Measurements from ENCODE around the gene FAM20A. TPM values are rescaled to one million over a fixed set of nuclear protein-coding genes. Genes with fewer than 3 reads are reported as not detected.

FAM20A gene
- polyA plus RNA-seq, 3 donors, result 0.91 to 1.6 TPM; not detected in 1

- Histone ChIP-seq H4K20me1 (ENCODE audit: insufficient read depth, low read length) (no peaks in the 10 kb centered on the region), H3K79me2 (ENCODE audit: insufficient read depth, low read length) (peaks cover 18% of the 10 kb centered on the region), H3K36me3 (replicated peaks in 1 of 2; ENCODE audit: control insufficient read depth in 1 of 2, insufficient read depth in 2 of 2, low read length in 2 of 2) (no peaks in the 10 kb centered on the region), H3K4me1 (ENCODE audit: control insufficient read depth in 1 of 2, insufficient read depth in 2 of 2, low read length in 2 of 2) (peaks cover 49 to 61% of the 10 kb centered on the region in 2 donors), H3K4me2 (replicated peaks; ENCODE audit: extremely low read depth, low read length, poor library complexity, severe bottlenecking) (no peak overlapping the region), H3K9ac (ENCODE audit: insufficient read depth, low read length, poor library complexity, severe bottlenecking) (no peak overlapping the region), H2AFZ (ENCODE audit: insufficient read depth, low read depth, low read length, poor library complexity, severe bottlenecking) (no peak overlapping the region), H3K27me3 (ENCODE audit: control insufficient read depth in 2 of 2, insufficient read depth in 2 of 2, low read length in 2 of 2) (no peaks in the 10 kb centered on the region), H3K4me3 (replicated peaks in 1 of 3; ENCODE audit: low read depth in 2 of 3, low read length in 3 of 3) (no peak overlapping the region), H3K27ac (ENCODE audit: low read depth in 1 of 2, low read length in 2 of 2) (peak overlapping the region in 1 of 2 donors; percentile 83), H3K9me3 (replicated peaks in 1 of 2; ENCODE audit: control insufficient read depth in 1 of 2, insufficient read depth in 1 of 2, low read length in 2 of 2) (no peaks in the 10 kb centered on the region)
- no CpG with 5 or more reads among the region's 3 CpGs for WGBS (ENCODE audit: insufficient coverage)
- H3K36me3 Mint-ChIP-seq, result peaks cover 0 to 1% of the 10 kb centered on the region in 2 donors
- peaks cover 0 to 3% (median 0%) of the 10 kb centered on the region in 7 donors for H3K9me3 Mint-ChIP-seq
- H3K4me1 Mint-ChIP-seq, result peaks cover 56% of the 10 kb centered on the region
- TF ChIP-seq CTCF (IDR thresholded peaks at IDR 0.05), result no peak
- H3K27ac Mint-ChIP-seq, result peak overlapping the region in 2 of 7 donors; percentile 50 to 79
- DNase-seq, result no peak
- H3K4me3 Mint-ChIP-seq, result no peak overlapping the region
- intact Hi-C loops (cut with micrococcal nuclease), result no loop called here
- no peaks in the 10 kb centered on the region for H3K27me3 Mint-ChIP-seq (ENCODE audit: low read depth in 3 of 3)
Measured at GRCh38 chr17:68507576-68507975, 93.6 kb downstream of the FAM20A start.

GRCh38 chr17:68505951-68506350 is 95.2 kb downstream of the FAM20A start:
- intact Hi-C loops (cut with micrococcal nuclease), result no loop called here
- peaks cover 47 to 56% of the 10 kb centered on the region in 2 donors for H3K4me1 ChIP-seq (ENCODE audit: control insufficient read depth in 1 of 2, insufficient read depth in 2 of 2, low read length in 2 of 2)
- Mint-ChIP-seq H3K27me3 (ENCODE audit: low read depth in 3 of 3) (no peaks in the 10 kb centered on the region), H3K36me3 (no peaks in the 10 kb centered on the region), H3K4me1 (peaks cover 55% of the 10 kb centered on the region), H3K4me3 (no peak overlapping the region), H3K27ac (peak overlapping the region in 3 of 7 donors; percentile 4 to 37 (median 23)), H3K9me3 (peaks cover 0 to 3% (median 0%) of the 10 kb centered on the region in 7 donors)
- H3K79me2 ChIP-seq (ENCODE audit: insufficient read depth, low read length), result peaks cover 3% of the 10 kb centered on the region
- peak overlapping the region in 1 of 2 donors; percentile 2 for H3K27ac ChIP-seq (ENCODE audit: low read depth in 1 of 2, low read length in 2 of 2)
- 54% methylated on average over 1 of the region's 1 CpG for WGBS (ENCODE audit: insufficient coverage)
- no peaks in the 10 kb centered on the region for H4K20me1 ChIP-seq (ENCODE audit: insufficient read depth, low read length)
- no peak overlapping the region for H3K4me3 ChIP-seq (replicated peaks in 1 of 3; ENCODE audit: low read depth in 2 of 3, low read length in 3 of 3)
- no peak overlapping the region for H3K4me2 ChIP-seq (replicated peaks; ENCODE audit: extremely low read depth, low read length, poor library complexity, severe bottlenecking)
- H3K9me3 ChIP-seq (replicated peaks in 1 of 2; ENCODE audit: control insufficient read depth in 1 of 2, insufficient read depth in 1 of 2, low read length in 2 of 2), result no peaks in the 10 kb centered on the region
- H2AFZ ChIP-seq (ENCODE audit: insufficient read depth, low read depth, low read length, poor library complexity, severe bottlenecking), result no peak overlapping the region
- no peaks in the 10 kb centered on the region for H3K27me3 ChIP-seq (ENCODE audit: control insufficient read depth in 2 of 2, insufficient read depth in 2 of 2, low read length in 2 of 2)
- DNase-seq, result peak in 1 of 3 donors; percentile 26
- TF ChIP-seq CTCF (IDR thresholded peaks at IDR 0.05), result no peak
- no peaks in the 10 kb centered on the region for H3K36me3 ChIP-seq (replicated peaks in 1 of 2; ENCODE audit: control insufficient read depth in 1 of 2, insufficient read depth in 2 of 2, low read length in 2 of 2)
- no peak overlapping the region for H3K9ac ChIP-seq (ENCODE audit: insufficient read depth, low read length, poor library complexity, severe bottlenecking)

Data from CD14-positive monocyte (primary cell).